ENCODE results near the gene ERF. TPM values are rescaled to one million over a fixed set of nuclear protein-coding genes. Genes with fewer than 3 reads are reported as not detected.
A peak's percentile ranks its signal among the peaks of the same experiment; 100 is the strongest.

Gene ERF
- total RNA-seq, 6 experiments from 2014 or later = 15.4 to 35.7 (median 30.5) TPM

DNA sequence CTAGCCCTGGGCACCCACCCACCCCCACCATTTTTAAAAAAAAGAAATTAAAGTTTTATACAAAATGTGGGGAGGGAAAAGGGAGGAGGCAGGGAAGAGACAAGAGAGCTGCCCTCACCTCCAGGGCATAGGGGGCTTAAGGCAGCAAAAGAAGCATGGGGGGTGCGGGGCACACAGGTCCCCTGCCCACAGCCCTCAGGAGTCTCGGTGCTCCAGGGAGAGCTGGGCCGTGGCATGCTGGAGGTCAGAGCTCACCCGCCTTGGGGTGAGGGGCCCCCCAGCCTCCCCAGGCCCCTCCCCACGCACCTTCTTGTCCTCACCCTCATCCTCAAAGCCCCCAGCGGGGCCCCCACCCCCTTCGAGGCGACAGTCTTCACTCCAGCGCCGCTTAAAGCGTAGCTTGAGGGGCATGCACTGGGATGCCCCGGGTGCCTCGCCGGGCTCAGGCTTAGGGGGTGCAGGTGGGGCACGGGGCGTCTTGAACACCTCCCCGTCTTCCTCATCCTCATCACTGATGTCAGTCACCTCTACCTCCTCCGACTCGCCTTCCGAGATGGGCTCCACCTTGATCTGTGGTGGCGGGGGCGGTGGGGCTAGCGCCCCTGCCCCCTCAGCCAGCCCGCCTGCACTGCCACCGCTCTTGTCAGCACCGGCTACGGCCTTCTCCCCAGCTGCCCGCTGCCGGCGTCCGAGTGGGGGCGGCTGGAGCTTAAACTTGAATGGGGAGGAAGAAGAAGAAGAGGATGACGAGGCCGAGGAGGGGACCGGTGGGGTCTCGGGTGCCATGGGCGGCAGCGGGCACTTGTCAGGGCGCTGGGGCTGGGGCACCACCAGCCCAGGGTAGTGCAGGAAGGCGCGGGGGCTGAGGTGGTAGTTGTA lies 6.4 kb downstream of the ERF start:
- peaks cover 0 to 16% (median 5%) of the 10 kb centered on the region in 4 donors for H3K36me3 ChIP-seq
- intact Hi-C loops (cut with DNase I) = loop anchor here in 1 of 2 donors (10.0 kb wide), 1 partner anchor 46 kb away; no protein-coding TSS in a partner anchor
- DNase-seq = no peak
- TF ChIP-seq, protein P1, sequence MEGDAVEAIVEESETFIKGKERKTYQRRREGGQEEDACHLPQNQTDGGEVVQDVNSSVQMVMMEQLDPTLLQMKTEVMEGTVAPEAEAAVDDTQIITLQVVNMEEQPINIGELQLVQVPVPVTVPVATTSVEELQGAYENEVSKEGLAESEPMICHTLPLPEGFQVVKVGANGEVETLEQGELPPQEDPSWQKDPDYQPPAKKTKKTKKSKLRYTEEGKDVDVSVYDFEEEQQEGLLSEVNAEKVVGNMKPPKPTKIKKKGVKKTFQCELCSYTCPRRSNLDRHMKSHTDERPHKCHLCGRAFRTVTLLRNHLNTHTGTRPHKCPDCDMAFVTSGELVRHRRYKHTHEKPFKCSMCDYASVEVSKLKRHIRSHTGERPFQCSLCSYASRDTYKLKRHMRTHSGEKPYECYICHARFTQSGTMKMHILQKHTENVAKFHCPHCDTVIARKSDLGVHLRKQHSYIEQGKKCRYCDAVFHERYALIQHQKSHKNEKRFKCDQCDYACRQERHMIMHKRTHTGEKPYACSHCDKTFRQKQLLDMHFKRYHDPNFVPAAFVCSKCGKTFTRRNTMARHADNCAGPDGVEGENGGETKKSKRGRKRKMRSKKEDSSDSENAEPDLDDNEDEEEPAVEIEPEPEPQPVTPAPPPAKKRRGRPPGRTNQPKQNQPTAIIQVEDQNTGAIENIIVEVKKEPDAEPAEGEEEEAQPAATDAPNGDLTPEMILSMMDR (IDR thresholded peaks at IDR 0.05) = no peak
- no peak for TF ChIP-seq POLR2A (IDR thresholded peaks at IDR 0.05)
- WGBS (ENCODE audit: insufficient coverage, low coverage, low lambda C conversion rate, missing lambda C conversion rate) = 85% methylated on average over 13 of the region's 41 CpGs
- no peaks in the 10 kb centered on the region for H3K27me3 ChIP-seq
- no peaks in the 10 kb centered on the region for H3K9me3 ChIP-seq
- no peak for ATAC-seq
- no peak overlapping the region for H3K4me3 ChIP-seq
- no peak overlapping the region for H3K27ac ChIP-seq
- peaks cover 0 to 30% (median 11%) of the 10 kb centered on the region in 4 donors for H3K4me1 ChIP-seq

DNA sequence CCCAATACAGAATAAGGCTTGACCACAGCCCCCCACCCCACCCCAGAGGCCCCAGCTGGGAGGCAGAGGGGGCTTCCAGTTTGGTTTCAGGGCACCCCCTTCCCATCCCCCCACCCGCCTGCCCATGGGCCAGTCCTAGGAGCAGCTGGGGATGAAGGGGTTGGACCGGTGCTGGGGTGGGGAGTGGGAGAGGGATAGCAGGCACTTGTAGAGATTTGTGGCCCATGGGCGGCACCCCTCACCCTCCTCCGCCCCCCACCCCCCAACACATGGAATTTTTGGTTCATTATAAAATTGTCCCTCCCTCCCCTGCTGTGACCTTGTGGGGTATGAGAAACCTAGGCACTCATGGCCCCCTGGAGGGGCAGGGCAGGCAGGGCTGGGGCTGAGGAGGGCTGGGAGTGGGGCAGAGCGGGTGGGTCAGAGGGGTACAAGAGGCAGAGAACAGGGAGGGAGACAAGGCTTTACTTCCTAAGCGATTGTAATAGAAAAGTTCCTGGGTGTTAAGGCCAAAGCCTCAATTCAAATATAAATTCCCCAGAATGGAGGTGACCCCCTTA lies 7.2 kb downstream of the ERF start:
- no peak for DNase-seq
- Histone ChIP-seq H3K27ac (no peak overlapping the region), H3K36me3 (peaks cover 0 to 16% (median 5%) of the 10 kb centered on the region in 4 donors)

DNA sequence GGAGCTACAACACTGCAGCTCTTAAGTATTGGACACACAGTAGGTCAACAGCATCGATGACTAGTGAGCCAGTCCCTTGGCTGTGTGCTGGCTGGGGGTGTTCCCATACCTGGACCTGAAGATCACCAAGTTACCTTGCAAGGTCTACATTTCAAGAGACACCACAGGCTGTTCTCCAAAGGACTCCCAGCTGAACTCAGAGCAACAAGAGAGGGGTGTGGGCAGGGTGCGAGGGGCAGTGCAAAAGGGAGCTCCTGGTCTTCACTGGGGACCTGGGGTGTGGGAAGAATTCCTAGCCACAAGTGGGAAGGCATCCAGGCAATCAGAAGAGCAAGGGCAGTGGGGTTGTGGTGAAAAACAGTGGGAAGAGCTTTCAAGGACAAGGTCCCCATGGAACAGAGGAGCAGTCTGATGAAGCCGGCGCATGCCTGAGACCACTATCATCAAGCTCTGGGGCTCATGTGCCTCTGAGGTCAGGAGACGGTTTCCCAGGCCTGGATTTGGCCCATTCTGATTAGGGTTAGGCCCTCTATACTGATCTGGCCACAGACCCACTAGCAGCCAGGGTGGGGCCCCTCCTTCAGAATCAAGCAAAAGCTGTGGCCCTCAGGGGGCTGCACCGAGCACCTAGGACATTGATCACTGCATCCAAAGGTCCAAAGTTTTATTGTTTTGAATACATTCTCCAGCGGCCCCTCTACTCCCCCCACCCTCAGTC lies 7.8 kb downstream of the ERF start:
- WGBS (ENCODE audit: insufficient coverage, low coverage, low lambda C conversion rate, missing lambda C conversion rate) = 53% methylated on average over 4 of the region's 7 CpGs
- Histone ChIP-seq H3K4me1 (peaks cover 0 to 23% (median 10%) of the 10 kb centered on the region in 4 donors), H3K4me3 (no peak overlapping the region), H3K36me3 (peaks cover 0 to 16% (median 5%) of the 10 kb centered on the region in 4 donors), H3K27me3 (no peaks in the 10 kb centered on the region), H3K27ac (no peak overlapping the region), H3K9me3 (no peaks in the 10 kb centered on the region)
- TF ChIP-seq, protein P1 (IDR thresholded peaks at IDR 0.05) = no peak
- TF ChIP-seq POLR2A (IDR thresholded peaks at IDR 0.05) = no peak
- ATAC-seq (no peak), DNase-seq (no peak)
- intact Hi-C loops (cut with DNase I) = loop anchor here in 1 of 2 donors (10.0 kb wide), 1 partner anchor 48 kb away; no protein-coding TSS in a partner anchor

More for the DNA sequence above, 7.2 kb downstream of the ERF start:
- H3K9me3 ChIP-seq = no peaks in the 10 kb centered on the region
- H3K4me3 ChIP-seq = no peak overlapping the region
- no peaks in the 10 kb centered on the region for H3K27me3 ChIP-seq
- no peak for TF ChIP-seq POLR2A (IDR thresholded peaks at IDR 0.05)
- TF ChIP-seq, protein P1 (IDR thresholded peaks at IDR 0.05) = no peak
- H3K4me1 ChIP-seq = peaks cover 0 to 28% (median 11%) of the 10 kb centered on the region in 4 donors
- ATAC-seq = no peak
- intact Hi-C loops (cut with DNase I) = loop anchor here in 1 of 2 donors (10.0 kb wide), 1 partner anchor 47 kb away; no protein-coding TSS in a partner anchor
- WGBS (ENCODE audit: insufficient coverage, low coverage, low lambda C conversion rate, missing lambda C conversion rate) = 88% methylated on average over 5 of the region's 6 CpGs

DNA sequence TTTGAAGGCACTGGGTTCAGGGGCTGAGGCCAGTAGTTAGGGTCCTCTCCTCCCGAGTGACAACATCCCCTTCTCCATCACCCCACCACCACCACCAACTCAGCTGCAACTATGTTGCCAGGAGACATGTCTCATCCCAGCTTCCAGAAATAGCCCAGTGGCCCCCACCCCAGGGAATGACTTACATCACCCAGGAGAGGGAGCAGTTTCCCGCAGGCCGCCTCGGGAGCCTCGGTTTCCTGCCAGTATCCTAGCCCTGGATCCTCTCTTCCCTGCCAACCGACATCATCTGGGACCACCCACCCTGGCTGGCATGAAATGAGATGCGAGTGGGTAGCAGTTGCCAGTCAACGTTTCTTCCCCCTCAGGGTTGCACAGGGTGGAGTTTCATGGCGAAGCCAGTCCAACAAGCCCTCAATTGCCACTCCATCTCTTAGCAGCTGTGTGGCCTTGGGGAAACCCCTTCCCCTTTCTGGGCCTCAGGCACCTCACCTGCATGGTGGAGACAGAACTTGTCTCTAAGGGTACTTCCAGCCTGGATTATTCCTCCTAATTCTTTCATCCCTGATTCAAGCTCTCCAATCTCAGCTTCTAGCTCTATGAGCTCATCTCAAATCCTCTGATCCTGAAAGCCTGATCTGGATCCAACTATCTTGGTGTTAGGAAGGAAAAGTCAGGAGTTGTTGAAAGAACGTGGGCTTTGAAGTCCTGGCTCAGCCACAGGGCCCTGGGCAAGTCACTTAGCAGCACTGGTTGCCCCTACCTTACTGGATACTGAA lies 8.6 kb downstream of the ERF start:
- Histone ChIP-seq H3K27me3 (no peaks in the 10 kb centered on the region), H3K4me3 (no peak overlapping the region), H3K36me3 (peaks cover 0 to 16% (median 5%) of the 10 kb centered on the region in 4 donors), H3K4me1 (peaks cover 0 to 22% (median 7%) of the 10 kb centered on the region in 4 donors), H3K27ac (no peak overlapping the region), H3K9me3 (no peaks in the 10 kb centered on the region)
- DNase-seq (peak; percentile 66 to 73 (median 69)), ATAC-seq (no peak)
- 16% methylated on average over 6 of the region's 10 CpGs for WGBS (ENCODE audit: insufficient coverage, low coverage, low lambda C conversion rate, missing lambda C conversion rate)
- intact Hi-C loops (cut with DNase I) = loop anchor here in 1 of 2 donors (10.0 kb wide), 1 partner anchor 48 kb away; no protein-coding TSS in a partner anchor
- TF ChIP-seq, protein P1 (IDR thresholded peaks at IDR 0.05) = peak; percentile 56 to 58 (median 58)
- no peak for TF ChIP-seq POLR2A (IDR thresholded peaks at IDR 0.05)

All from right lobe of liver (tissue), 6 donors.